ENCODE data around the gene MTCL1.

Gene MTCL1

GRCh38 chr18:8794156-8794933, 89.0 kb downstream of the MTCL1 start:
- DNase-seq (ENCODE audit: low read depth), result no peak

GRCh38 chr18:8794934-8795280, 89.6 kb downstream of the MTCL1 start:
- DNase-seq (ENCODE audit: low read depth), result no peak

- DNase-seq (ENCODE audit: low read depth), result no peak
Measured at GRCh38 chr18:8795586-8796325, 90.4 kb downstream of the MTCL1 start.

DNA sequence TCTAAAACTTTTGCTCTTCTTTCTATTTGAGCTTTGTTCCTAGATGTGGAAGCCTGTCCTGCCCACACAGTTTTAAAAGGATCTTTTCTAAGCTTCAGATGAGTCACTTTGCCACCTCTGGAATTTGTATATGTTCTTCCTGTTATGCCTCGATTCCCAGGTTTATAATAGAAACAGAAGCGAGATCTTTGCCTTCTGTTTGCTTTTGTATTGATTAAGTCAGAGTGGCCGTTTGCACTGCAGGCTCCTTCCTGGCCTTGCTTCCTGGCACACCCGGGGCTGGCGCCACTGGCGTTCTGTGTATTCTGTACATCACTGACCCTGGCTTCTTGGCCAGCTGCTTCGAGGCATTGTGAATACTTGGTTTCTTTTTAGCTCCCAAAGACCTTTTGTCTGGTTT, 91.8 kb downstream of the MTCL1 start:
- no peak for DNase-seq (ENCODE audit: low read depth)

- no peak for DNase-seq (ENCODE audit: low read depth)
Measured at GRCh38 chr18:8799001-8799400, 93.6 kb downstream of the MTCL1 start.

GRCh38 chr18:8799596-8800441, 94.5 kb downstream of the MTCL1 start:
- no peak for DNase-seq (ENCODE audit: low read depth)

DNA sequence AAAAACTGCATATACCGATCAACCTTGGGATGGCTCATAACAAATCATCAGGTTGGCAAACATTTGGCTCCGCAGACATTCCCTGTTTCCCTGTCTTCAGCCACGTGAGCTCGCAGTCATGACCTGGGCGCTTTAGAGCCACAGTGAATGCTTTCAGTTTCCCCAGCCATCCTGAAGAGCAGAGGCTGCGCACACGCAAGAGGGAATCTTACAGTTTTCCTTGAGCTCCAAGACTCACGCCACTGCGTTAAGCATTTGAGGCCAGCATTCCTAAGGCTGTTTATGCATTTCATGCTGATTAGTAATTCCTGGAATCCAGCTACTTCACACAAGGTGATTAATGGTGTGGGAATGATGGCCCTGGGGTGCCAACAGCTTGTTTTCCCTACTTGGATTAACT, 95.1 kb downstream of the MTCL1 start:
- no peak for DNase-seq (ENCODE audit: low read depth)

- DNase-seq (ENCODE audit: low read depth), result no peak
Measured at GRCh38 chr18:8800876-8801262, 95.5 kb downstream of the MTCL1 start.

GRCh38 chr18:8801263-8801901, 96.0 kb downstream of the MTCL1 start:
- DNase-seq (ENCODE audit: low read depth), result no peak

DNA sequence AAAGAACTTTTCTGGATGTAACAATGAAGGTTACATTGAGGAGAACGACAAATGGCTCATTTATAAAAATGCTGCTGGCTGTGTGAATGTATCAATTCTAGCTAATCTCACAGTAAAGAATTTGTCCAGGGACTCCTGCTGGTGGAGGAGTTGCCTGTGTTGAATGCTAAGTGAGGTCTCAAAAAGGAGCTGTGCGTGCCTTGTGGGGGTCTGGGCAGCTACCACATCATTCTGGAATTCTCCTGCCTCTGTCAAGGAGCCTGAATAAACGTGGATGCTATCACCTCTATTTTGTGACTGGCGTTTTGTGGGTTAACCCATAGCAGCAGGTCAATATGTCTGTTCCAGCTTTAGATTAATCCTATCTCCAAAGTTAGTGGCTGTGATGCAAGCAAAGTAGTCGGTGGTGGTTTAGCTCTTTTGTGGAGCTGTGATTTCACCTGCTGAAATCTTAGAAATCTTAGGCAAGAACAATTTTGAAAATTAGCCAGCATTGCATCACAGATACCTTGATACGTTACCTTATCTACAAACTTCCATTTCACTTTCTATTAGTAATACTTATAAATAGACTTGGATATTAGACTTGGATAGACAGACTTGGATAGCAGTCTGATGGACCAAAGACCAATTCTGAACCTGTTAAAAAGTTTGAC, 96.8 kb downstream of the MTCL1 start:
- DNase-seq (ENCODE audit: low read depth), result no peak

DNA sequence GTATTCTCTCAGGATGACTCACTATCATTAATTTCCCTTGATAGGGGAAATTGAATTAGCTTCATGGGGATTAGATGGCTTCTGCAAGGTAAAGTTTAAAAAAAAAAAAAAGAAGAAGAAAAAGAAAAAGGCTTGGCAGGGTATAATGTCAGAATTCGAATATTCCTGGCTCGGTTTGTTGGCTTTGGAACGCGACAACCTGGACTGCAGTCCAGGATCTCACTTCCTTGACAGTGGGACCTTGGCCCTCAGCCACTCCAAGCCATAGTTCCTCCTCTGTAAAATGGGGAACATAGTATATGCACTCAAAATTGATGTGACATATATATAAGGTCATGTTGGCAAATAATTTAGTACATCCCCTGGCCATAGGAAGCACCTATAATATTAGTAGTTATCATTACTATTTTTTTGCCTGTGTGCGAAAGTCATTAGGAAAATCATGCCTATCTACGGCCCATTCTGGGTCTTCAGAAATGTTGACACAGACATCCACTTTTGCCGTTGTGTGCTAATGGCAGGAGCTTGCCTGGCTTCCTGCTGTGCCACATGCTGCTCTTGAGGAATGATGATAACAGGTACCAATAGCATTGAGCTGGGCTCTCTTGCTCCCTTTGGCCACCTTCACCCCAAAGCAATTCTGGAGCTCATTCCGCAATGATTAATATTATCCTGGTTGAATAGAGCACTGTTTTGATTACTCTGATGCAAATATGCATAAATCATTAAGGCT, 97.9 kb downstream of the MTCL1 start:
- DNase-seq (ENCODE audit: low read depth), result no peak

DNA sequence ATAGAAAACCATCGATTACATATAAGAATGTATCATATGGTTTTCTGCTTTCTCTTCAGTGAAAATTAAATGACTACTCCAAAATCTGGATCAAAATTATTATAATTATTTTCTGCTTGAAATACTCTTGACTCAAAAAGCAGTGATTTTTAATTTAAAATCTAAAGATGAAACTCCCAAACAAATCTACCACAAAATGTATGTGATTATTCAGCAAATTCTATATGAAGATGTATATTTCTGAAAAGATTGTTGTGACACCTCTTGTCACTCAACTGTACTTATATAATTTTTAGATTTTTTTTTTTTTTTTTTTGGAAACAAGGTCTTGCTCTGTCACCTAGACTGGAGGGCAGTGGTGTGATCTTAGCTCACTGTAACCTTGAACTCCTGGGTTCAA, 98.6 kb downstream of the MTCL1 start:
- no peak for DNase-seq (ENCODE audit: low read depth)

- DNase-seq (ENCODE audit: low read depth), result no peak
Measured at GRCh38 chr18:8805552-8805951, 100.2 kb downstream of the MTCL1 start.

DNA sequence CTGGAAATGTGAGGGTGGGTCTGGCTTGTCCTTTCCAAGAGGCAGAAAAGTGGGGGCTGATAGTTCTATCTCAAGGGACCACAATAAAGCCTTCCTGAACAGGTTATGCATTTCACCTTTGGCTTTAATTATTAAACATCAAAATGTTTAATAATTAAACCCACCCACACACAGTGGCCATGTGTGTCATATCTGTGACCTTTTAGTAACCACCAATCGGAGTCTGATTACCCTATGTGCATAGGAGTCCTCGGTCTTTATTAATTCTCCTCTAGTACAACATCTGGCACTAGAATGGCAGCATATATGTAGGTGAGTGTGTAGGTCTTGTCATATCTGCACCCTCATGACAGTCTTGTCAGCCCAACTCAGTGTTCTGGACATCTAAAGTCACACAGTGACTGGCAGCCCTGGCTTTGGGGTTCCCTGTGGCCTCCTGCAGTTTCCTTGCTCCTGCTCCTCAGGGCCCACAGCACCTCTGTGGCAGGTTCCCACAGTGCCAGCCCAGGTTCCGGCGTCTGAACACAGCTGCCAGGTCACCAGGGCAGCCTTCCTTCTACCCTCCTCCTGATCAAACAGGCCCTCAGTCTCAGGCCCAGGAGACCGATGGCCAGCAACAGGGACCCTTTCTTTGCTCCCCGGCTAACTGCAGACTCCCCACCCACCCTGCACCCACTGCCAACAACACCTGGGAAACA, 100.9 kb downstream of the MTCL1 start:
- DNase-seq (ENCODE audit: low read depth), result no peak

GRCh38 chr18:8806798-8807487, 101.6 kb downstream of the MTCL1 start:
- DNase-seq (ENCODE audit: low read depth), result no peak

DNA sequence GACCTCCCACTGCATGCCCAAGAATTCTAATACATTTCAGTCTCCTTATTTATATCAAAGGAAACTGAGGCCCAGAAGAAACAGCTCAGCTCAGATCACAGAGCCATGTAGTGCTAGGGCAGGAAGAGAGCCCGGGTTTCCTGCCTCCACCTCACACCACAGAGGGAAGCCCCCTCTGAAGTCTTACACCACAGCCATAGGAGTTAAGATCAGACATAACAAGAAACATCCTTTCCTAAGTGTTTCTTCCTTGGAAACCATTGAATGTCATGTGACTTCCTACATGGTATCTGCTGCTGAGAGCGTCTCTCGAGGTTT, 102.1 kb downstream of the MTCL1 start:
- DNase-seq (ENCODE audit: low read depth), result no peak

GRCh38 chr18:8808001-8808400, 102.6 kb downstream of the MTCL1 start:
- no peak for DNase-seq (ENCODE audit: low read depth)

DNA sequence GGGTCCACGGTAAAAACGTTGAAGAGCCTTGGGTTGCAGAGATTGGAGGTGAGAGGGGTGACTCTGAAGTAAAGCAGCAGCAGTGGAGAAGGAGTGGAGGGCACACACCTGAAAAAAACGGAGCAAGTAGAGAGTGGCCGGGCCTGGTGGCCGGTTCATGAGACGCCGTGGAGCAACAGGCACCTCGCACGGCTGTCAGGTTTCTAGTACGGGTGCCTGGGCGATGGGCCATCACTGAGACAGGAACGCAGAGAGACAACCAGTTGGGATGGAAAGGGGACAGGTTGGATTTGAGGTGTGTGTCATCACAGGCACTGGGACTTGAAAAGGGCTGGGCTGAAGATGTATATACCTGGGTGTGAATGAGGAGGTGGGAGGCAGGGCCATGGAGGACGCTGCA, 104.2 kb downstream of the MTCL1 start:
- no peak for DNase-seq (ENCODE audit: low read depth)

DNA sequence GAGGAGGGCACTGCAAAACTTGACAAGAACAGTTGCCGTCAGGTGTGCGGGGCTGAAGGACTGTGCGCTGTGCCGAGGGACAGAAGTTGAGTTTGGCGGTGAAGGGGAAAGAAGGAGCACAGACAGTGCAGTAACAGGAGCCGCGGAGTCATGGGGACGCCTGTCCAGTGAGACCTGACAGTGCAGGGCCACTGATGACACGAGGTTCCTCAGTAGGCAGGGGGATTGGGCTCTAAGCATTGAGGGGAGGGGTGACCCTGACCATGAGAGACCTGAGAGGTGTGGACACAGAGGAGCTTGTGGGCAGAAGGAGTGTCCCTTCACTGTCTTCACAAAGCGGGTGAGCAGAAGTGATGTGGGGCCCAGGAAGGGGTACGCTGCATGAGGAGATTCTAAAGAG, 104.8 kb downstream of the MTCL1 start:
- no peak for DNase-seq (ENCODE audit: low read depth)

GRCh38 chr18:8811115-8811514, 105.8 kb downstream of the MTCL1 start:
- DNase-seq (ENCODE audit: low read depth), result no peak

Measured in activated T-cell treated with anti-CD3 and anti-CD28 coated beads for 48 hours (primary cell).